Stimulated activated naive CD4-positive, alpha-beta T cell (primary cell): ENCODE measurements around the gene GALNT2.

ENCODE experiments used
- DNase-seq, 6 experiments: peaks; one replicate each; lab custom pipeline; 2025; lab: John Stamatoyannopoulos, UW

GALNT2 gene

GRCh38 chr1:230163719-230164118, 96.7 kb downstream of the GALNT2 start:
- DNase-seq, result no peak

GRCh38 chr1:230165536-230165935, 98.5 kb downstream of the GALNT2 start:
- DNase-seq, result no peak

DNA sequence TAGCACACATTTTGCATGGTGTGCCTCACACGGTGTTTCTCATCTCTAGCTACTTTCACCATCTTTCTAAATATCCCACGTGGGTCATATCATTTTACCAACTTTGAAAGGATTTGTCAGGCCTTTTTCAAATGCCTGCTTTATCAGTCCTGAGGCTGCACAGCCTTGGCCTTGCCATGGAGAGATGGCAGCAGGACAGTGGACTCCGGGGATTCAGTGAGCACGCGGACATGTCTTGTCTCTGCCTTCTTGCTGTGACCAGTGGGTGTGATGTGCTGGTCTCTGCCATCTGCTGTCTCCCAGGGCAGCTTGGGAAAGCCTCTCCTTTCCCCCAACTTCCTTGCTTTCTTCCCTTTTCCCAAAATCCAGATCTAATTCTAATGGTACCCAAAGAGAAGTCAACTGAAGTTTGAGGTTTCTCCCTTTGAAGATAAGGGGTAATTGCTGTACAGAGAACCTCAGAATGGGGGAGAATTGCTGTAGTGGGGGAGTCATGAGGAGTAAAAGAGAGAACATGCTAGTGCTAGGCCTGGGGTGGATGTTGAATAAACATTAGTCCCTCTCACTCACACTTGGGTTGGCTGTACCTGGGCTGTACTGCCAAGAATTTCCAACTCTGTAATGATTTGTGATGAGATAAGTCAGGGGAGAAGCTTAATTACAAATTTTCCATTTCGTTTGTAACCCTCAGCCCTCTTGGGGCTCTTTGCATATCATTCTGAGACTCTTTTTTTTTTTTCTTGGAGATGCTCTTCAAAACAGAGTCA, 99.5 kb downstream of the GALNT2 start:
- DNase-seq, result no peak

GRCh38 chr1:230167419-230167852, 100.4 kb downstream of the GALNT2 start:
- peak in 5 of 6 experiments; percentile 4 to 37 (median 13) for DNase-seq

GRCh38 chr1:230169454-230170152, 102.6 kb downstream of the GALNT2 start:
- DNase-seq, result no peak

DNA sequence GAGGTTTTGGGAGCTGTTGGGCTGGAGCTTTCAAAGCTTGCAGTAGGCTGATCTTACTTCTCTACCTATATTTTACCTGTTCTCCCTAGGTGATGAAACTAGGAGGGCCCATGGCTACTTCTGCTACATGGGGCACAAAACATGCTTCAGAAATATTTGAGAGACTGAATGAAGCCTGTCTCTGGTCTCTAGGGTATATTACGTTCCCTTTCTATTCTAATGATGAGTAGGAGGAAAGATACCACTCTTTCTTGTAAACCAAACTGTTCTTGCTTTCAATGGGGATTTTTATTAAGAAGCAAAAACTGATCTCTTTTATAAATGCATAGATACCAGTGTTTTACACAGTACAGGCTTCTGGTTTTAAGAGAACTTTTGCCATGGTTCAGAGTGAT, 103.1 kb downstream of the GALNT2 start:
- no peak for DNase-seq

GRCh38 chr1:230170622-230171021, 103.6 kb downstream of the GALNT2 start:
- no peak for DNase-seq

- DNase-seq, result no peak
Measured at GRCh38 chr1:230171356-230172015, 104.4 kb downstream of the GALNT2 start.

DNA sequence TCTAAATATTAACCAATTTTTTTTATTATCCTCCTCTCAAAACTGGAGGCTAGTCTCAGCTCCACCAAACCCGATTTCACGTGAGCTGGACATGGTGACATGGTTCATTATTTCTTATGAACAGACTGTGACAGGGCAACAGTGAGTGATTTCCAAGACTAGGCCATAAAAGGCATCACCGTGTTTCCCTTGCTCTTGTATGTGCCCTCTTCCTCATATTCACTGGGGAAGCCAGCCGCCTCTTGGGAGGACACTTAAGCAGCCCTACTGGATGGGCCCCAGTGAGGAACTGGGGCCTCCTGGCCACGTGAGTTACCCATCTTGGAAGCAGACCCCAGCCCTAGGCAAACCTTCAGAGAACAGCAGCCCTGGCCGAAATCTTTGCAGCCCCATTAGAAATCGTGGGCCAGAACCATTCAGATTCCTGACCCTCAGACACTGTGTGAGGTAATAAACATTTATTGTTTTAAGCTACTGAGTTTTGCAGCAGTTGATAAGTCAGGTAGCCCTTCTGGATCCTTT, 105.0 kb downstream of the GALNT2 start:
- no peak for DNase-seq

- DNase-seq, result no peak
Measured at GRCh38 chr1:230173187-230173975, 106.3 kb downstream of the GALNT2 start.

- no peak for DNase-seq
Measured at GRCh38 chr1:230174041-230174440, 107.0 kb downstream of the GALNT2 start.

- DNase-seq, result no peak
Measured at GRCh38 chr1:230174471-230175162, 107.6 kb downstream of the GALNT2 start.

DNA sequence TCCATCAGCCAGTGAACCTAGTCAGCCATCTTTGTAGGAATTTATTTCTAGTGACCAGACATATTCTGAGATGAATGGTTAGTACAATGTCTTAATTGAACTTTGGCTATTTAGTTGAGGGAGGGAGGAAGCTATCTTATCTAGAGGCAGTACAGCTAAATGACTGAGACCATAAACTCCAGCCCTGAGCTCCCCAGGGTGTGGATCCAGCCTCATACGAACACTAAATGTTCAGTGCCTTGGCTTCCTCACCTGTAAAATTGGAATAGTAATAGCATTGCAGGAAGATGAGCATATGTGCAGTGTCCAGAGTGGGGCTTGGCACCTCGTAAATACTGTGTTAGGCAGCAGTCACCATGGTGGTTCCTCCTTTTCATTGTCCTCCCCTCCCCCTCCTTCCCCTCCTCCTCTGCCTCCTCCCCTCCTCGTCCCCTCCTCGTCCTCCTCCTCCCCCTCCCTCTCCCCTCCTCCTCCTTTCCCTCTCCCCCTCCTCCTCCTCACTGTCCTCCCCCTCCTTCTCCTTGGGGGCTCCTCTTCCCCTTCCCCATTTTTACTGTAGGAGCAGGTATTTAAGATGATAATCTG, 108.2 kb downstream of the GALNT2 start:
- no peak for DNase-seq

DNA sequence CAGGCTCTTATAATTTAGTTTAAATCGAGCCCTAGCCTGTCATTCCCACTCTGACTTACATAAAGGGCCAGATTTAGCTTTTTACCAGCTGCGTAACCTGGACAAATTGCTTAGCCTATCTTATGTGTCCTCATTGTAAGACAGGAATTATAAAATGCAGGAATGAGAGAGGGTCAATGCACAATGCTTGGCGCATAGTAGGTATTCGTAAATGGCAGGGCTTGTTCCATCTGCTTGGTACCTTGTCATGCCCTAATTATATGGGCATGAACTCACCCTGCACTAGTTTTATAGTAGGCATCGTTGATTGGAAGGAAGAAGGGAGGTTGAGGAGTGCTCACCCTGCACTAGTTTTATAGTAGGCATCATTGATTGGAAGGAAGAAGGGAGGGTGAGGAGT, 108.8 kb downstream of the GALNT2 start:
- DNase-seq, result no peak

DNA sequence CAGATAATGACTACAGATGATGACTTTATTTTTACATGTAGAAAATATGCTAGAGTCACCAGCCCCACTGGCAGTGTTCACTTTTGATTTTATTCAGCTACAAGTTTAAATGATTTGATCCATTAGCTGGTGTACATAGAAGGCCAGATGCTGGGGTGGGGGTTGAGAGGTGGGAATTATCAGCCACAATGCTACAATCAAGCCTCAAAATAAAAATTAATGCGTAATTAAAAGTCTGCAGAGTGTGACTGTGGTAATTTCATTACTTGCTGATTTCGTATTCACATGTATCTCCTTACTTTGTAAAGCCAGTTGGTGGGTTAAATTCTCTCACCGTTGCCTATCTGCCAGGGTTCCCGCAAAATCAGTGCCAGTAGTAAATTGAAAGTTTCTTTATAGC, 109.3 kb downstream of the GALNT2 start:
- DNase-seq, result no peak

DNA sequence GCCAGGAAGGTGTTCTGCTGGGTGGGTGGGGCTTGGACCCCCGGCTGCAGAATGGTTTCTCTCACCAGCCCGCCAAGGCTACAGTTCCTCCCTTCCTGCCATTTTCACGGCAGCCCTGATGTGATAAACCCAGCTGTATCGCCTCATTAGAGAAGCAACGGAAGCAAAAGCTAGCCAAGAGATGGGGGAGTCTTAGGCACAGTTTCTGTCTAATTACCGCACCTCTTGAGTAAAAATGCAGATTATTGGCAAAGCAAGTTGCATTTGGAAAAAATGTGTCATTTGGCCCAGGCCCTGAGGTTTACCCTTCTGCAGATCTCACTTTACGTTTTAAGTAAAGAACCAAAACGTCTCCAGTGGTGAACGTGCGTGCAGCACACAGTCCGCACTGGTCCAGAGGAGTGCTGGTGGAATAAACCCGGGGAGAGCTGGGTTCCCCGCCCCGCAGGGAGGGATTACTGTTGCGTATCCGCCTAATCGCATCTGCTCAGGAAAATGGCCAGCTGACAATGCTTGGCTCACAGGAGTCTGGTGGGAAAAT, 109.9 kb downstream of the GALNT2 start:
- no peak for DNase-seq

DNA sequence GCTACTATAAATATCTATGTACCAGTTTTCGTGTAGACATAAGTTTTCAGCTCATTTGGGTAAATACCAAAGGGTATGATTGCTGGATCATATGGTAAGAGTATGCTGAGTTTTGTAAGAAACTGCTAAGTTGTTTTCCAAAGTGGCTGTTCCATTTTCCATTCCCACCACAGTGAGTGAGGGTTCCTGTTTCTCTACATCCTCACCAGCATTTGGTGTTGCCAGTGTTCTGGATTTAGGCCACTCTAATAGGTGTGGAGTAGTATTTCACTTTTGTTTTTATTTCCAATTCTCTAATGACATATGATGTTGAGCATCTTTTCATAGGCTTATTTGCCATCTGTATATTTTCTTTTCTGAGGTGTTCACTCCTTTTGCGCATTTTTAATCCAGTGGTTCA, 112.2 kb downstream of the GALNT2 start:
- DNase-seq, result no peak

GRCh38 chr1:230185076-230186001, 118.3 kb downstream of the GALNT2 start:
- no peak for DNase-seq
